CD4-positive, alpha-beta T cell (primary cell): Measurements from ENCODE around the gene ASTN2. TPM values are rescaled to one million over a fixed set of nuclear protein-coding genes. Genes with fewer than 3 reads are reported as not detected.

Source experiments
- ATAC-seq: fragments of 200-7000 bp; cut with Tn5 transposase; one replicate; pipeline ENCODE4 v1.10.0; 2022; ENCODE audit warnings: mild to moderate bottlenecking; ENCODE audit not compliant: poor library complexity
- CTCF ChIA-PET: fragments of 350-600 bp; sonication (Branson Sonifier 250); formaldehyde crosslinking; loops from one replicate; lab custom pipeline; 2021; ENCODE audit warnings: antibody characterized with exemption, inconsistent platforms; lab: Charles Lee
- POLR2A ChIA-PET: fragments of 350-600 bp; sonication (Branson Sonifier 250); formaldehyde crosslinking; loops from one replicate; lab custom pipeline; 2021; ENCODE audit warnings: antibody characterized with exemption, inconsistent platforms; lab: Charles Lee
- DNase-seq, 14 experiments: peaks; one replicate each; pipeline ENCODE4 v3.0.0-alpha.2; 2013 to 2020; ENCODE audit warnings: mixed read lengths in 2 of 14
- H3K27ac ChIP-seq, 2 donors: one replicate each; pipeline versions ENCODE4 v1.5.1 to v1.7.0; 2013; ENCODE audit warnings: low read length in 2 of 2, low read depth in 1 of 2, mild to moderate bottlenecking in 1 of 2
- H3K27me3 ChIP-seq, 2 experiments: 1 replicate in 1 of 2; 2 replicates in 1 of 2; pipeline versions ENCODE4 v1.6.1 to v1.7.0; 2013; ENCODE audit warnings: low read length in 2 of 2, control low read depth in 1 of 2, mild to moderate bottlenecking in 1 of 2, moderate library complexity in 1 of 2; ENCODE audit not compliant: insufficient read depth in 2 of 2, control insufficient read depth in 1 of 2
- H3K36me3 ChIP-seq: one replicate; pipeline ENCODE4 v1.6.1; 2013; ENCODE audit warnings: low read length, control low read depth; ENCODE audit not compliant: insufficient read depth
- H3K4me1 ChIP-seq: one replicate; pipeline ENCODE4 v1.6.1; 2013; ENCODE audit warnings: low read length, control low read depth; ENCODE audit not compliant: insufficient read depth
- H3K4me3 ChIP-seq: one replicate; pipeline ENCODE4 v1.5.1; 2013; ENCODE audit warnings: mild to moderate bottlenecking, low read length, moderate library complexity
- H3K9me3 ChIP-seq, 2 experiments: 1 replicate in 1 of 2; 2 replicates in 1 of 2; pipeline versions ENCODE4 v1.6.1 to v1.7.0; 2013; ENCODE audit warnings: low read length in 2 of 2, mild to moderate bottlenecking in 2 of 2, control low read depth in 1 of 2, moderate library complexity in 1 of 2; ENCODE audit not compliant: control insufficient read depth in 1 of 2, insufficient read depth in 1 of 2
- H3K27ac Mint-ChIP-seq: one replicate; pipeline ENCODE4 v1.8.0; 2020; ENCODE audit warnings: mixed read lengths
- H3K27me3 Mint-ChIP-seq: one replicate; pipeline ENCODE4 v1.8.0; 2021; ENCODE audit warnings: mixed read lengths
- H3K36me3 Mint-ChIP-seq: one replicate; pipeline ENCODE4 v1.8.0; 2021; ENCODE audit warnings: low read depth, mixed read lengths
- H3K4me1 Mint-ChIP-seq: one replicate; pipeline ENCODE4 v1.8.0; 2021; ENCODE audit warnings: low read depth, mixed read lengths
- H3K4me3 Mint-ChIP-seq: one replicate; pipeline ENCODE4 v1.8.0; 2020; ENCODE audit warnings: mild to moderate bottlenecking, mixed read lengths
- H3K9me3 Mint-ChIP-seq: one replicate; pipeline ENCODE4 v1.8.0; 2020; ENCODE audit warnings: mixed read lengths
- intact Hi-C, 2 experiments: fragments of 100-400 bp; cut with DNase I in 1 of 2; cut with micrococcal nuclease in 1 of 2; formaldehyde crosslinking; loops; one replicate each; pipeline versions ENCODE4 v1.15.1 to v1.9.0; 2023 to 2025; cut with DNase I, micrococcal nuclease
- total RNA-seq, 174 experiments: library from RNA in 2 of 174; stranded (reverse) in 2 of 174; gene quantifications; one replicate each; pipeline ENCODE4 v1.2.3 and lab custom pipeline; 2021 to 2026
- TF ChIP-seq, protein P1 (sequence below): fragments of 200-600 bp; IDR thresholded peaks from one replicate; pipeline ENCODE4 v1.8.0; 2022; ENCODE audit warnings: antibody characterized with exemption, mild to moderate bottlenecking

The ASTN2 gene
- total RNA-seq, 2 experiments from 2014 or later, result 2.3 to 2.4 TPM

DNA sequence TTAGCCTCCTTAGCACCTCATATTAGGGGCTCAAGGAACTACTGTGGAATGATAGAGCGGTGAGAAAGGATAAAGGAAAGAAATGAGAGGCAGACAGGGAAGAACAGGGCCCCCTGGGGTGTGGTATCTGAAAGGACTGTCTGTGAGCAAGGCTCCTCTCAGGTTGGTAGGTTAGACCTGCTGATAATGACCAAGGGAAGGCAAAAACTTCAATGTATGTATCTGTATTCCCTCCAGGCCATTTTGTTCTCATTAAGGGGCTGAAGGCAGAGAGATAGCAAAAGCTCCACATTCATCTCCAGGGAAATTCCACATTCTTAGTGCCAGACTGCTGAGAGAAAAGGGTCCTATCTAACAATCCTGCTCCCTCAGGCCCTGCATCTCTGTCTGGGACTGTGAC is 699.1 kb downstream of the ASTN2 start:
- DNase-seq, result no peak
- ATAC-seq, result no peak
- Mint-ChIP-seq H3K27ac (no peak overlapping the region), H3K27me3 (peaks cover 7% of the 10 kb centered on the region), H3K9me3 (no peaks in the 10 kb centered on the region), H3K36me3 (no peaks in the 10 kb centered on the region), H3K4me3 (no peak overlapping the region), H3K4me1 (peaks cover 8% of the 10 kb centered on the region)
- Histone ChIP-seq H3K4me3 (no peak overlapping the region), H3K4me1 (no peaks in the 10 kb centered on the region), H3K27me3 (no peaks in the 10 kb centered on the region), H3K9me3 (no peaks in the 10 kb centered on the region), H3K36me3 (no peaks in the 10 kb centered on the region), H3K27ac (no peak overlapping the region)
- TF ChIP-seq, protein P1, sequence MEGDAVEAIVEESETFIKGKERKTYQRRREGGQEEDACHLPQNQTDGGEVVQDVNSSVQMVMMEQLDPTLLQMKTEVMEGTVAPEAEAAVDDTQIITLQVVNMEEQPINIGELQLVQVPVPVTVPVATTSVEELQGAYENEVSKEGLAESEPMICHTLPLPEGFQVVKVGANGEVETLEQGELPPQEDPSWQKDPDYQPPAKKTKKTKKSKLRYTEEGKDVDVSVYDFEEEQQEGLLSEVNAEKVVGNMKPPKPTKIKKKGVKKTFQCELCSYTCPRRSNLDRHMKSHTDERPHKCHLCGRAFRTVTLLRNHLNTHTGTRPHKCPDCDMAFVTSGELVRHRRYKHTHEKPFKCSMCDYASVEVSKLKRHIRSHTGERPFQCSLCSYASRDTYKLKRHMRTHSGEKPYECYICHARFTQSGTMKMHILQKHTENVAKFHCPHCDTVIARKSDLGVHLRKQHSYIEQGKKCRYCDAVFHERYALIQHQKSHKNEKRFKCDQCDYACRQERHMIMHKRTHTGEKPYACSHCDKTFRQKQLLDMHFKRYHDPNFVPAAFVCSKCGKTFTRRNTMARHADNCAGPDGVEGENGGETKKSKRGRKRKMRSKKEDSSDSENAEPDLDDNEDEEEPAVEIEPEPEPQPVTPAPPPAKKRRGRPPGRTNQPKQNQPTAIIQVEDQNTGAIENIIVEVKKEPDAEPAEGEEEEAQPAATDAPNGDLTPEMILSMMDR, result no peak
- ChIA-PET CTCF (no interaction called here), POLR2A (no interaction called here)
- intact Hi-C loops, result no loop called here

DNA sequence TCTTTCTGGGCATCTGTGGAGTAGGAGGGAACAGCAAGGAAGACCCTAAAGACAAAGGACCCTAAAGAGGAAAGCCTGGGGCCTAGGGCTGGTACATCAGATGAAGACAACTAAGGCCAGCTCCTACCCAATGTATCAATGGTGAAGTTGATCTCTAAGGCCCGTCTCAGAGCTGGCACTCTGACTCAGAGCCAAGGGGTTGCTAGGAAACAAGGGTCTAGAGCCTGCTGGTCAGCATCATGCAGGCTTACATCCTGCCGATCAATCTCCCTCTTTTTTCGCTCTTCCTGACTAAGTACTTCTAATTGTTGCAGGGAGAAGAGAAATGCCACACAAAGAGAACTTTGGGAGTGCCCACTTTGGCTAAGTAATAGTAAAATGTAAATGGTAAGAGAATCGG is 701.6 kb downstream of the ASTN2 start:
- H3K4me1 ChIP-seq, result no peaks in the 10 kb centered on the region
- Mint-ChIP-seq H3K9me3 (no peaks in the 10 kb centered on the region), H3K27me3 (no peaks in the 10 kb centered on the region), H3K36me3 (no peaks in the 10 kb centered on the region), H3K4me3 (no peak overlapping the region), H3K27ac (no peak overlapping the region), H3K4me1 (peaks cover 8% of the 10 kb centered on the region)
- DNase-seq (no peak), ATAC-seq (no peak)
- H3K27me3 ChIP-seq, result no peaks in the 10 kb centered on the region
- no peak overlapping the region for H3K4me3 ChIP-seq
- H3K36me3 ChIP-seq, result no peaks in the 10 kb centered on the region
- ChIA-PET CTCF (no interaction called here), POLR2A (no interaction called here)
- H3K9me3 ChIP-seq, result no peaks in the 10 kb centered on the region
- intact Hi-C loops, result no loop called here
- no peak overlapping the region for H3K27ac ChIP-seq
- TF ChIP-seq, protein P1, result no peak

- no peak overlapping the region for H3K4me3 Mint-ChIP-seq
Observed at GRCh38 chr9:116712781-116713180, 702.1 kb downstream of the ASTN2 start.

More at GRCh38 chr9:116712781-116713180, 702.1 kb downstream of the ASTN2 start:
- Histone ChIP-seq H3K4me3 (no peak overlapping the region), H3K27ac (no peak overlapping the region), H3K36me3 (no peaks in the 10 kb centered on the region), H3K4me1 (no peaks in the 10 kb centered on the region), H3K9me3 (no peaks in the 10 kb centered on the region), H3K27me3 (no peaks in the 10 kb centered on the region)
- ATAC-seq (no peak), DNase-seq (no peak)
- TF ChIP-seq, protein P1, result no peak
- H3K36me3 Mint-ChIP-seq, result no peaks in the 10 kb centered on the region
- no peak overlapping the region for H3K27ac Mint-ChIP-seq
- H3K9me3 Mint-ChIP-seq, result no peaks in the 10 kb centered on the region
- intact Hi-C loops, result no loop called here
- H3K4me1 Mint-ChIP-seq, result peaks cover 8% of the 10 kb centered on the region
- POLR2A ChIA-PET, result no interaction called here
- CTCF ChIA-PET, result no interaction called here
- H3K27me3 Mint-ChIP-seq, result no peaks in the 10 kb centered on the region
